Measurements from ENCODE around the gene ASCL3.

Gene ASCL3

GRCh38 chr11:8967184-8967583 lies 24.4 kb upstream of the ASCL3 start:
- no peak for TF ChIP-seq CTCF (IDR thresholded peaks at IDR 0.05; ENCODE audit: insufficient read depth, low read length, poor library complexity, severe bottlenecking)
- Histone ChIP-seq H3K4me3 (replicated peaks; ENCODE audit: low read depth, low read length) (no peak overlapping the region), H3K27me3 (replicated peaks; ENCODE audit: control insufficient read depth, insufficient read depth, low read length) (no peaks in the 10 kb centered on the region), H3K36me3 (ENCODE audit: control insufficient read depth, insufficient read depth, low read length) (no peaks in the 10 kb centered on the region; the same call in 1 of the 2 replicates)
- no peak for DNase-seq (ENCODE audit: extremely low read depth, insufficient read length)

GRCh38 chr11:8964324-8965320 lies 21.8 kb upstream of the ASCL3 start, which contains the start of gene TMEM9B:
Gene TMEM9B, minus strand, starts transcription at chr11:8964442. Its CDS starts 129 bp downstream, at chr11:8964313.
- H3K27me3 ChIP-seq (replicated peaks; ENCODE audit: control insufficient read depth, insufficient read depth, low read length) = no peaks in the 10 kb centered on the region
- TF ChIP-seq CTCF (IDR thresholded peaks at IDR 0.05; ENCODE audit: insufficient read depth, low read length, poor library complexity, severe bottlenecking) = no peak
- peak; percentile 92 for DNase-seq (ENCODE audit: extremely low read depth, insufficient read length)
- H3K36me3 ChIP-seq (ENCODE audit: control insufficient read depth, insufficient read depth, low read length) = no peaks in the 10 kb centered on the region; the same call in 1 of the 2 replicates
- peak within 1 kb of the TSS; percentile 92 for H3K4me3 ChIP-seq (replicated peaks; ENCODE audit: low read depth, low read length)

- DNase-seq (ENCODE audit: extremely low read depth, insufficient read length) = no peak
- no peaks in the 10 kb centered on the region; the same call in 1 of the 2 replicates for H3K36me3 ChIP-seq (ENCODE audit: control insufficient read depth, insufficient read depth, low read length)
- H3K4me3 ChIP-seq (replicated peaks; ENCODE audit: low read depth, low read length) = peak overlapping the region; percentile 92
- no peaks in the 10 kb centered on the region for H3K27me3 ChIP-seq (replicated peaks; ENCODE audit: control insufficient read depth, insufficient read depth, low read length)
- TF ChIP-seq CTCF (IDR thresholded peaks at IDR 0.05; ENCODE audit: insufficient read depth, low read length, poor library complexity, severe bottlenecking) = no peak
Measured at GRCh38 chr11:8963569-8964323, 20.9 kb upstream of the ASCL3 start.

GRCh38 chr11:8962841-8963240 lies 20.0 kb upstream of the ASCL3 start:
- Histone ChIP-seq H3K27me3 (replicated peaks; ENCODE audit: control insufficient read depth, insufficient read depth, low read length) (no peaks in the 10 kb centered on the region), H3K4me3 (replicated peaks; ENCODE audit: low read depth, low read length) (peak overlapping the region; percentile 92), H3K36me3 (ENCODE audit: control insufficient read depth, insufficient read depth, low read length) (no peaks in the 10 kb centered on the region; the same call in 1 of the 2 replicates)
- TF ChIP-seq CTCF (IDR thresholded peaks at IDR 0.05; ENCODE audit: insufficient read depth, low read length, poor library complexity, severe bottlenecking) = no peak
- DNase-seq (ENCODE audit: extremely low read depth, insufficient read length) = no peak

GRCh38 chr11:8961401-8961800 lies 18.6 kb upstream of the ASCL3 start:
- no peak for TF ChIP-seq CTCF (IDR thresholded peaks at IDR 0.05; ENCODE audit: insufficient read depth, low read length, poor library complexity, severe bottlenecking)
- DNase-seq (ENCODE audit: extremely low read depth, insufficient read length) = no peak

More at GRCh38 chr11:8961401-8961800, 18.6 kb upstream of the ASCL3 start:
- H3K36me3 ChIP-seq (ENCODE audit: control insufficient read depth, insufficient read depth, low read length) = peaks cover 2% of the 10 kb centered on the region
- H3K4me3 ChIP-seq (replicated peaks; ENCODE audit: low read depth, low read length) = no peak overlapping the region
- H3K27me3 ChIP-seq (replicated peaks; ENCODE audit: control insufficient read depth, insufficient read depth, low read length) = no peaks in the 10 kb centered on the region
